SK-N-SH (cell line): ENCODE measurements around the gene HMOX2. TPM values are rescaled to one million over a fixed set of nuclear protein-coding genes. Genes with fewer than 3 reads are reported as not detected.

Experiments
- CTCF ChIA-PET: fragments of 300-600, 350-600 bp; formaldehyde crosslinking; extraction: SDS; loops from one replicate; lab custom pipeline; 2021; lab: Yijun Ruan, JAX
- POLR2A ChIA-PET: fragments of 350-600 bp; sonication (Branson Sonifier 250); formaldehyde crosslinking; extraction: SDS; loops from one replicate; lab custom pipeline; 2020; ENCODE audit warnings: antibody characterized with exemption, inconsistent platforms; lab: Yijun Ruan, JAX
- DNase-seq: peaks from one replicate; pipeline ENCODE4 v3.0.0; 2012
- H2AFZ ChIP-seq: fragments of 200-600 bp; sonication (generic); 2 replicates; pipeline ENCODE4 v1.8.1; 2016; ENCODE audit warnings: antibody characterized with exemption, mild to moderate bottlenecking, low read depth
- H3F3A ChIP-seq: fragments of 200-600 bp; sonication (generic); replicated peaks from 2 replicates; pipeline ENCODE3; 2016; ENCODE audit warnings: antibody characterized with exemption, mild to moderate bottlenecking; ENCODE audit not compliant: insufficient read depth
- H3K27ac ChIP-seq, 2 experiments: fragments of 200-500 bp in 1 of 2; fragments of 200-600 bp in 1 of 2; sonication (Bioruptor generic) in 1 of 2; sonication (generic), shearing (Covaris generic) in 1 of 2; 2 replicates each; pipeline versions ENCODE4 v1.5.1 to v1.6.1; 2014 to 2016; ENCODE audit warnings: low read depth in 2 of 2, inconsistent platforms in 1 of 2, low read length in 1 of 2, mild to moderate bottlenecking in 1 of 2, mixed read lengths in 1 of 2
- H3K27me3 ChIP-seq: fragments of 200-600 bp; sonication (generic), shearing (Covaris generic); 2 replicates; pipeline ENCODE4 v1.6.1; 2016; ENCODE audit warnings: mixed run types; ENCODE audit not compliant: insufficient read depth
- H3K36me3 ChIP-seq, 2 experiments: fragments of 200-500 bp in 1 of 2; fragments of 200-600 bp in 1 of 2; sonication (Bioruptor generic) in 1 of 2; sonication (generic) in 1 of 2; replicated peaks in 1 of 2; 2 replicates each; pipeline versions ENCODE3 to v1.5.1; 2014 to 2016; ENCODE audit warnings: low read length in 1 of 2, mild to moderate bottlenecking in 1 of 2; ENCODE audit not compliant: insufficient read depth in 2 of 2, control insufficient read depth in 1 of 2
- H3K4me1 ChIP-seq, 2 experiments: fragments of 200-500 bp in 1 of 2; fragments of 200-600 bp in 1 of 2; sonication (Bioruptor generic) in 1 of 2; sonication (generic), shearing (Covaris generic) in 1 of 2; 2 replicates each; pipeline versions ENCODE4 v1.5.1 to v1.6.1; 2014 to 2016; ENCODE audit warnings: low read depth in 1 of 2, low read length in 1 of 2, mixed run types in 1 of 2; ENCODE audit not compliant: insufficient read depth in 2 of 2, control insufficient read depth in 1 of 2
- H3K4me2 ChIP-seq: fragments of 200-600 bp; sonication (generic), shearing (Covaris generic); 2 replicates; pipeline ENCODE4 v1.6.1; 2017; ENCODE audit warnings: mixed run types
- H3K4me3 ChIP-seq, 2 experiments: fragments of 200-500 bp in 1 of 2; fragments of 200-600 bp in 1 of 2; sonication (Bioruptor generic) in 1 of 2; sonication (generic), shearing (Covaris generic) in 1 of 2; 2 replicates each; pipeline versions ENCODE4 v1.5.1 to v1.8.1; 2014 to 2016; ENCODE audit warnings: low read depth in 2 of 2, inconsistent platforms in 1 of 2, low read length in 1 of 2, mild to moderate bottlenecking in 1 of 2, mixed read lengths in 1 of 2, moderate library complexity in 1 of 2
- H3K79me2 ChIP-seq: fragments of 200-600 bp; sonication (generic); 2 replicates; pipeline ENCODE4 v1.8.1; 2017; ENCODE audit warnings: mild to moderate bottlenecking; ENCODE audit not compliant: insufficient read depth
- H3K9ac ChIP-seq: fragments of 200-600 bp; sonication (generic); 2 replicates; pipeline ENCODE4 v1.6.1; 2017; ENCODE audit warnings: mixed run types
- H3K9me2 ChIP-seq: fragments of 200-600 bp; sonication (generic); 2 replicates; pipeline ENCODE4 v1.6.1; 2017; ENCODE audit warnings: mixed run types
- H3K9me3 ChIP-seq: fragments of 200-600 bp; sonication (generic); 2 replicates; pipeline ENCODE4 v1.6.1; 2017; ENCODE audit warnings: mixed run types, mild to moderate bottlenecking, moderate library complexity
- H4K20me1 ChIP-seq: fragments of 200-600 bp; sonication (generic); 2 replicates; pipeline ENCODE4 v1.6.1; 2017; ENCODE audit warnings: mild to moderate bottlenecking, mixed run types; ENCODE audit not compliant: insufficient read depth
- ELF1 ChIP-seq: IDR thresholded peaks from 2 replicates; pipeline ENCODE4 v1.4.0; 2012
- EP300 ChIP-seq, 2 experiments: IDR thresholded peaks; 2 replicates each; pipeline versions ENCODE4 v1.4.0 to v1.6.1; 2012; ENCODE audit warnings: borderline replicate concordance in 1 of 2, low read depth in 1 of 2, low read length in 1 of 2
- FOSL2 ChIP-seq: IDR thresholded peaks from 2 replicates; pipeline ENCODE4 v1.4.0; 2012; ENCODE audit warnings: low read depth, mild to moderate bottlenecking, moderate library complexity, borderline replicate concordance
- FOXJ3 ChIP-seq: sonication (generic); formaldehyde crosslinking; IDR thresholded peaks from 2 replicates; pipeline ENCODE4 v1.5.1; 2020; ENCODE audit warnings: mild to moderate bottlenecking, missing genetic modification reagents
- FOXM1 ChIP-seq: IDR thresholded peaks from 2 replicates; pipeline ENCODE4 v1.4.0; 2012; ENCODE audit warnings: low read depth, mild to moderate bottlenecking
- GATA2 ChIP-seq: sonication (generic); formaldehyde crosslinking; IDR thresholded peaks from 2 replicates; pipeline ENCODE4 v1.5.0; 2020; ENCODE audit warnings: mild to moderate bottlenecking, missing genetic modification reagents
- MEF2A ChIP-seq: IDR thresholded peaks from 2 replicates; pipeline ENCODE4 v1.4.0; 2012; ENCODE audit warnings: low read depth, borderline replicate concordance
- POLR2AphosphoS5 ChIP-seq: IDR thresholded peaks from 2 replicates; pipeline ENCODE4 v1.6.1; 2012; ENCODE audit warnings: low read depth, low read length
- TAF1 ChIP-seq: IDR thresholded peaks from 2 replicates; pipeline ENCODE4 v1.6.1; 2012; ENCODE audit warnings: low read depth, mild to moderate bottlenecking, low read length, moderate library complexity, borderline replicate concordance
- TCF12 ChIP-seq: IDR thresholded peaks from 2 replicates; pipeline ENCODE4 v1.4.0; 2012
- TEAD4 ChIP-seq: IDR thresholded peaks from 2 replicates; pipeline ENCODE4 v1.4.0; 2012; ENCODE audit warnings: mild to moderate bottlenecking, borderline replicate concordance; ENCODE audit not compliant: insufficient read depth
- YY1 ChIP-seq: IDR thresholded peaks from 2 replicates; pipeline ENCODE4 v1.4.0; 2012; ENCODE audit warnings: low read depth, mild to moderate bottlenecking
- ZBTB33 ChIP-seq: IDR thresholded peaks from 2 replicates; pipeline ENCODE4 v1.4.0; 2012; ENCODE audit warnings: low read depth, borderline replicate concordance
- WGBS: methylation state at CpG from one replicate; pipeline ENCODE4 v1.1.6; 2017; ENCODE audit warnings: low lambda C conversion rate; 5-methylcytosine and 5-hydroxymethylcytosine counted together
- polyA plus RNA-seq, 3 experiments: library from polyadenylated mRNA; depleted of rRNA; stranded (reverse); fragments of >200 nt; gene quantifications; 2 replicates each; pipeline ENCODE4 v1.2.3, GENCODE V29; 2012
- TF ChIP-seq, protein P1 (sequence below): fragments of 150-350 bp; IDR thresholded peaks from 2 replicates; pipeline ENCODE4 v1.6.1; 2017; ENCODE audit warnings: antibody characterized with exemption, low read length, low read depth, borderline replicate concordance

HMOX2 gene
- polyA plus RNA-seq, 1 of the 3 experiments (the other 2 are of a cell fraction) = 65.1 TPM

GRCh38 chr16:4531811-4532210 lies 55.6 kb downstream of the HMOX2 start:
- no peaks in the 10 kb centered on the region for H4K20me1 ChIP-seq
- 88% methylated on average over 7 of the region's 8 CpGs for WGBS
- no peak for TF ChIP-seq FOSL2
- TF ChIP-seq ELF1 = no peak
- no peak for TF ChIP-seq TAF1
- no peak for TF ChIP-seq MEF2A
- TF ChIP-seq, protein P1, sequence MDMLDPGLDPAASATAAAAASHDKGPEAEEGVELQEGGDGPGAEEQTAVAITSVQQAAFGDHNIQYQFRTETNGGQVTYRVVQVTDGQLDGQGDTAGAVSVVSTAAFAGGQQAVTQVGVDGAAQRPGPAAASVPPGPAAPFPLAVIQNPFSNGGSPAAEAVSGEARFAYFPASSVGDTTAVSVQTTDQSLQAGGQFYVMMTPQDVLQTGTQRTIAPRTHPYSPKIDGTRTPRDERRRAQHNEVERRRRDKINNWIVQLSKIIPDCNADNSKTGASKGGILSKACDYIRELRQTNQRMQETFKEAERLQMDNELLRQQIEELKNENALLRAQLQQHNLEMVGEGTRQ = no peak
- TF ChIP-seq EP300 (IDR thresholded peaks at IDR 0.05; ENCODE audit: borderline replicate concordance in 1 of 2, low read depth in 1 of 2, low read length in 1 of 2) = no peak
- no peak for TF ChIP-seq POLR2AphosphoS5
- no peak for TF ChIP-seq FOXJ3 (CRISPR knock-in tag)
- TF ChIP-seq YY1 = no peak
- TF ChIP-seq TEAD4 = no peak
- TF ChIP-seq TCF12 = no peak
- no peak for TF ChIP-seq FOXM1
- TF ChIP-seq ZBTB33 = no peak
- no peak for TF ChIP-seq GATA2
- H3K4me3 ChIP-seq = no peak overlapping the region
- no peaks in the 10 kb centered on the region for H3K27me3 ChIP-seq
- H3K79me2 ChIP-seq = peaks cover 39% of the 10 kb centered on the region; the same call in 1 of the 2 replicates
- H3K36me3 ChIP-seq = peaks cover 0 to 3% of the 10 kb centered on the region in 2 experiments
- H3K9me3 ChIP-seq = no peaks in the 10 kb centered on the region
- H3K27ac ChIP-seq = no peak overlapping the region
- DNase-seq = no peak
- H2AFZ ChIP-seq = no peak overlapping the region
- CTCF ChIA-PET = interaction anchor here (2.0 kb wide), 1 partner anchor 53 kb away, joined by 6 read pairs; no protein-coding TSS in a partner anchor
- POLR2A ChIA-PET = no interaction called here
- no peak overlapping the region for H3K4me2 ChIP-seq
- H3K4me1 ChIP-seq = peaks cover 0 to 3% of the 10 kb centered on the region in 2 experiments; a peak in 2 of 4 replicates
- H3K9ac ChIP-seq = no peak overlapping the region
- H3F3A ChIP-seq = peaks cover 11% of the 10 kb centered on the region
- H3K9me2 ChIP-seq = no peaks in the 10 kb centered on the region

DNA sequence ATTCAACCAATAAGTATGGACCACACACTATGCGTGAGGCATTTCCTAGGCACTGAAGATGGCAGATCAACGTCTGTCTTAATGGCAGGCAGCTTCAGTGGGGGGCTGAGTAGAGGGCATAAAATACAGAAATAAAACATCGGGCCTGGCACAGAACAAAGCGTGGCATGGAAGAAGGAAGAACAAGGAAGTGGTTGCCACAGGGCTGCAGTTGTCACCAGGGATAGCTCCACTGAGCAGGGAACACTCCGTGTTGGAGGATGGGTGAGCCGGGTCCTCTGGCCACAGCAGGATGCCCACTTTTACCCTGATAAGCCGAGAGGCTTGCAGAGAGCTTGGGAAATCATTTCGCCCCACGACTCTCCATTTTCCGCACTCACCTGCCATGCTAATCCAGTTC lies 56.0 kb downstream of the HMOX2 start:
- no peak overlapping the region for H2AFZ ChIP-seq
- no peaks in the 10 kb centered on the region for H3K9me3 ChIP-seq
- no peaks in the 10 kb centered on the region for H3K27me3 ChIP-seq
- H3K4me3 ChIP-seq = no peak overlapping the region
- no peak overlapping the region for H3K9ac ChIP-seq
- peaks cover 0 to 8% of the 10 kb centered on the region in 2 experiments; a peak in 2 of 4 replicates for H3K4me1 ChIP-seq
- CTCF ChIA-PET = interaction anchor here (1.3 to 2.0 kb wide), 3 partner anchors 16 to 53 kb away, joined by 3 to 6 read pairs (median 4); no protein-coding TSS in a partner anchor
- H3K4me2 ChIP-seq = no peak overlapping the region
- WGBS = 92% methylated on average over 10 of the region's 10 CpGs
- no peak for TF ChIP-seq GATA2
- no peak for DNase-seq
- no peaks in the 10 kb centered on the region for H3K9me2 ChIP-seq
- H3K36me3 ChIP-seq = peaks cover 0 to 3% of the 10 kb centered on the region in 2 experiments
- peaks cover 11% of the 10 kb centered on the region for H3F3A ChIP-seq
- H4K20me1 ChIP-seq = no peaks in the 10 kb centered on the region
- POLR2A ChIA-PET = no interaction called here
- H3K27ac ChIP-seq = no peak overlapping the region
- peaks cover 43% of the 10 kb centered on the region; the same call in 1 of the 2 replicates for H3K79me2 ChIP-seq
